NCI-H748 treated with DMSO at 0.1 percent for 48 hours (cell line): ENCODE data around the gene STRAP.

Experiments
- DNase-seq: peaks from one replicate; lab custom pipeline; 2025; lab: John Stamatoyannopoulos, UW

The STRAP gene, protein sequence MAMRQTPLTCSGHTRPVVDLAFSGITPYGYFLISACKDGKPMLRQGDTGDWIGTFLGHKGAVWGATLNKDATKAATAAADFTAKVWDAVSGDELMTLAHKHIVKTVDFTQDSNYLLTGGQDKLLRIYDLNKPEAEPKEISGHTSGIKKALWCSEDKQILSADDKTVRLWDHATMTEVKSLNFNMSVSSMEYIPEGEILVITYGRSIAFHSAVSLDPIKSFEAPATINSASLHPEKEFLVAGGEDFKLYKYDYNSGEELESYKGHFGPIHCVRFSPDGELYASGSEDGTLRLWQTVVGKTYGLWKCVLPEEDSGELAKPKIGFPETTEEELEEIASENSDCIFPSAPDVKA

GRCh38 chr12:15882118-15882971, at the start of gene STRAP:
STRAP (plus strand) TSS chr12:15882387; CDS start chr12:15882708, 321 bp downstream.
- peak; percentile 88 for DNase-seq

GRCh38 chr12:15834575-15834974, 47.6 kb upstream of the STRAP start:
- no peak for DNase-seq

DNA sequence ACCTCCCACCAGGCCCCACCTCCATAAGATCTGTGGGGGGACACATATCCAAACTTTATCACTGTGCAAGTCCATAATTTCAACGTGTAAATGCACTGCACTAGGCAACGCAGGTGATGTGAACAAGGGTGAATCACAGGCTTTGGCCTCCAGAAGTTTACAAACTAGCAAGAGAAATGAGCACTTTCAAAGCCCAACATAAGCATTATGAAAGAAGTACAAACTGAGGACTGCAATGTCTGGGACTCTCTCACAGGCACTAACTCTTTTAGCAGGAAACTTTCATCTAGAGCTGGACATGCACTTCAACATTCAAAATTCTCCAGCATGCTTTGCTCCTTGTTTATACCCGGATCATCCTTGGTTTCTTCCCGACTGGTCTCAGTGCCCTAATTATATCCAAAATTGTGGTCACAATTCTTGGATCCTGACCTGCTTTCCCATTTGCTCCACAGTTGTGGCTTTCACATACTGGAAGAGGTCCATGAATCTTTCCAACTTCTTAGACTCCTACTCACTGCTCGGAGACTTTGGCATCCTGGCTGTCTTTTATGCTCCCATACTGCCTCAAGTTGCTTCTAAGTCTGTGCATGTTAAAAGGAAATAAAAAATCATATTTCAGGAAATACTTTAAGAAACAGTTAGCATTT, 44.9 kb upstream of the STRAP start:
- no peak for DNase-seq

DNA sequence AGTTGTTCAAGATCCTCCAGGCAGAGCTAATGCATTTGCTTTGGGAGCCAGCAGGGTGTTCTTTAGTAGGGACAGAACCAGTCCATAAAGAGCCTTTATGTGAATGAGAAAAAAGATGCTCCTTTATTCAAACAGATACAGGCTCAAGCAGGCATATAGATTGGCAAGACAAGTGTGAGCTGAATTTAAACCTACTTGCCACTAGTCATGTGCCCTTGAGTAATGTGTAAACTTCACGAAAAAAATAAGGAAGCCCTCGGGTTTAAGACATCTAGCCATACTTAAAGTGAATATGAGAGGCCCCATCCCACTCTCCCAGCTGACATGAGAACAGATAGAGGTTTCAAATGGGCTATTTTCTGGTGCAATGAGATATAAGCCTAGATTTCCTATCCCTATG, 43.1 kb upstream of the STRAP start:
- DNase-seq = no peak

- no peak for DNase-seq
These were observed 42.5 kb upstream of the STRAP start for GRCh38 chr12:15839682-15840081.

GRCh38 chr12:15842108-15842507, 40.1 kb upstream of the STRAP start:
- no peak for DNase-seq

DNA sequence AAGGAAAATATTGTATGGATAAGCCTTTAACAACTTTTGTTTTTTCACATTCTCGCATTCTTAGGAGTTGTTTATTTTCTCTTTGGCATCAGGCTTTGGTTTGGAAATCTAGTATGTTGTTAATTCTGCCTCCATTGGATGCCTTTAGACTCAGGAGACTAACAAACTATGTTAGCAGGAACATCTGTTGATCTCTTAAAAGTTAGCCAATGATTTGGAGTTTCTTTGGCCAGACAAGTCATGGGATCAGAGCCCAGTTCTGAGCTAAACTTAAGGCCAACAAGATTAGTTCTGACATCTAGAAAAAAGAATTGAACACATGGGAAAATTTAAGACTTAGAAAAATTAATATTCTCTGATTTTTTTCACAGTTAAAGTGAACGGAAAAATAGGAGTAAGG, 35.3 kb upstream of the STRAP start:
- DNase-seq = no peak

DNA sequence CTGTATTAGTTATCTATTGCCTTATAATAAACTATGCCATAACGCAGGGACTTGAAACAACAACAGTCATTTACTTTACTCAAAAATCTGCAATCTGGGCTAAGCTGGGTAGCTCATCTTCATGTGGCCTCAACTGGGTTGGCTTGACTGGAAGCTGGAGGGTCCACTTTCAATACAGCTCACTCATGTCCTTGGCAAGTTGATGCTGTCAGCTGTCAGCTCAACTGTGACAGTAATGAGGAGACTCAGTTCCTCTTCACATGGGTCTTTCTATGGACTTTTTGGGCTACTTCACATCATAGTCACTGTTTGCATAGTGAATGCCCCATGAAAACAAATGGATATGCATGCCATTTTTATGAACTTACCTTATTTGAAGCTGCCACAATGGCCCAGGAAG, 33.6 kb upstream of the STRAP start:
- no peak for DNase-seq

DNA sequence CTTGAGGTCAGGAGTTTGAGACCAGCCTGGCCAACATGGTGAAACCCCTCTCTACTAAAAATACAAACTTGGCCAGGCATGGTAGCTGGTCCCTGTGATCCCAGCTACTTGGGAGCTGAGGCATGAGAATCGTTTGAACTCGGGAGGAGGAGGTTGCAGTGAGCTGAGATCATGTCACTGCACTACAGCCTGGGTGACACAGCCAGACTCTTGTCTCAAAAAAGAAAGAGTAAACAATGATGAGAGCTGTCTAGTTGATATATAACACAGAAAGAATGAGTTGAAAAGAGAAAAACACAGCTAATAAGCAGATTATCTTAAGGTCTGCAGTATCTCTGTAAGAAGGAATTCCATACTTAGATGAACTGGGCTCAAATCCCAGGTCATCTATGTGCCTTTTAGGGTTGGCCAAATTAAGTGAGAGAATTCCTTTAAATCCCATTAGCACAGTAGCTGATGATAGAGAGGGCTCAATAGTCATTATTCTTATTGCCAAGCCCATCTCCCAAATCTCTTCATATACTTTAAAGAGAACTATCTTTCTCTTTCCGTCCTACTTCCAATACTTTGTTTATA, 31.1 kb upstream of the STRAP start:
- no peak for DNase-seq

DNA sequence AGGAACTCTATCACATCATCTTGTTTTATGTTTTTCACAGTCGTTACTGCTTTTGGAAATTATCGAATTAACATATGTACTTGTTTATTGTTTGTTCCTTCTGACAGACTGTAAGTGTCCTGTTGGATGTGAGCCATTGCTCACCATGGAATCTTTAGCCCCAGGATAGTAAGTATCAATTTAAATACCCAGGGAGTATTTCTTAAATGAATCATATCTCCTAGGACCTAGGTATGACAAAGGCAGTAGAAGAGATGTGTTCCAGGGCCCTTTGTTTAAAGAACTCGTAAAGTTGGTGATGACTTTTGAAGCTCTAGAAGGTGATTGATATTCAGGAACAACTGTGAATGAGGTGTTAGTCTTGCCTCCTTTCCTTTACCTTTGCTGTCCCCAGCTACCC, 30.3 kb upstream of the STRAP start:
- no peak for DNase-seq

DNA sequence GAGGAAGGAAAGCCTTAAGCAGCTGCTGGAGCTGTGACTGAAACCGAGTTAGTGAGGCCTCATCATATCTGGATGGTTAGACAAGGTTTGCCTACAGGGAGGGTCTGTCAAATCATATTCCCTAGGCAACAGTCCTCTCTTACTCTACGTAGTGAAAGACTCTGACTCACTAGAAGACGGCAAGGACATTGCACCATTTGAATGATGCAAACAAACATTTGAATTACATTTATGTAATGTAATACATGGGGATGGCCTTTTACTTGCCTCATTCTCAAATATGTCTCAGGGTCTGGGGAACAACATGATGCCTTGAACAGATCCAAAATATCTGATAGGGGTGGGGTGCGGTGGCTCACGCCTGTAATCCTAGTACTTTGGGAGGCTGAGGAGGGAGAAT, 29.8 kb upstream of the STRAP start:
- no peak for DNase-seq

- no peak for DNase-seq
These were observed 28.3 kb upstream of the STRAP start for GRCh38 chr12:15853877-15854276.

GRCh38 chr12:15854916-15855315, 27.3 kb upstream of the STRAP start:
- DNase-seq = no peak

DNA sequence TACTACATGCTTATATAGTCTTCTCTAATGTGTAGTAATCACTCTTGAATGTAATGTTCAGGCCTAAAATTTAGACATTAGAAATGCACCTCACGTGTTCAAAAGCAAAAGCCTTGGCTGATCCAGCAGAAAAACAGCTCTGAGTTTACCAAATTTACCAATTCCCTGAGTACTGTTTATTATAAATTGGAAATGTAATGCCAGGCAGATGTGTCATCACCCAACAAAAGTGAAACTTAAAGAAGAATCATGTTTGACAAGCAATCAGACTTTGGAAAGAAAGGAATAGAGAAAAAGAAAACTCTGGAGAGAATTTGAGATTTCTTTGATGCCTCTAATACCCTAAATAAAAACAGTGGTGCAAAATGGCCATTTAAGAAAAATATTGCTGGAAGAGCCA, 26.5 kb upstream of the STRAP start:
- DNase-seq = no peak

- DNase-seq = peak; percentile 22
These were observed 25.8 kb upstream of the STRAP start for GRCh38 chr12:15856097-15856982.

DNA sequence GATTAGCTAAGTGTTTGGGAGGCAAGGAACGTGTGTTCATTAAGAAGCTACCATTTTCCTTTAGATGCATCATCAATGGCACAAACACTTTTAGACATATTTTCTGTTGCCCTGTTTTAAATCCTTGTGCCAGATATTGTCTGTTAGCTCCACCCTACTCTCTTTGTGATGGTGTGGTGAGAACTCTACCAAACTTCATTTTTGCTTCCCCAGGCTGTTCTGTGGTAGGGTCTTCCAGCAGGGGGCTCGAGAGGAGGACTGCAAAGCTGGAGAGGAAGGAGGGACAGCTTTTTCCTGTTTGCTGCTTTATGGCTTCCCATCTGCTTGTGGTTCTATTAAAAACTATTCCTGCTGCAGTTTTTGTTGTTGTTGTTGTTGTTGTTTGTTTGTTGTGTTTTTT, 23.8 kb upstream of the STRAP start:
- no peak for DNase-seq

DNA sequence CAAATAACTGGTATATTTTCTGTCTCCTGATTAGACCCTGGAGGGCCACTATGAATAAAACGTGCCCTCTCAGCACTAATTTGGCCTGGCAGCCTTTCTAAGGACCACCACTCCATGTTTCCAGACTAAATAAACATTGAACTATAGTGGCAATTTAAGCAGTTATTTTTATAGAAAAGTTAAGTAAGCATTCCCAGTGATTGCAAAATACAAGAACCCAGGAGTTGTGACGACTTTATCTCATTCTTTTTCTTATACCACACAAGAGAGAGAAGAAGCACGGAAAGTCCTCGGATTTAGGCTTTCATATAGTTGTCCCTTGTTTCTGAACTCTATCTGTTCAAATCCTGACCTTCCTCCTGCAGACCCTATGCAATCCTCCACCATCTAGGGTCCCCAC, 23.1 kb upstream of the STRAP start:
- DNase-seq = no peak

- DNase-seq = no peak
These were observed 20.8 kb upstream of the STRAP start for GRCh38 chr12:15861404-15861803.

DNA sequence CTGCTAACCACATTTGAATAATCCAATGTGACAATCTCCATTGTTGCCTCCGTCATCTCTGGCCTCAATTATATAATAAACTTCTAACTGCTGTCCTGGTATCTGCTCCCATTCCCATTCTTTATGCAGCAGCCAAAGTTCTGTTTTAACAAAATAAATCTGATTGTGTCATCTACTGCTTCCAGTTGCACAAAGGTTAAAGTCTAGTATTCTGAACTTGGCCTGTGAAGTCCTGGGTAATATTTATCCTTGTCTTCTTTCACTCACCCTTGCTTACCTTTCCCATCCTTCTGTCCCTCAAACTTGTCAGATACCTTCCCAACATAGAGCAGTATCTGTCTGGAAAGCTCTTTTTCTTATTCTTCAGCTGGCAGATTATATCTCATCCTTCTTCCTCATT, 19.3 kb upstream of the STRAP start:
- DNase-seq = no peak

DNA sequence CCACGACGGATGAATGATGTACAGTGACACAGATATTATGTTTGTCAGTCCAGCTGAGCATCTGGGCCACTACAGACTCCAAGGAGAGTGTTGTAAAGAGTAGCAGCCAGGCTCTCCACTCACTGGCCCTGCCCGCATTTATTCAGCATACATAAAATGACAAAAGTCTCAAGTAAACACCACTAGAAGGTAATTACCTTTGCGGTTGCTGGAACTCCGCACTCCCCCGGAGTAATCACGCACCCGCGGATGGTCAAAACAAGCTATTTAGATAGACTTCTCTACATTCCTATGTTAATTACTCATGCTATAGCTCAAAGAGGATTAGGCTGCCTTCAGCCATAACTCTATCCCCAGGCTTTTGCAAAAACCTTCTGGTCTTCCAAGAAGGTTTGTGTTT, 18.8 kb upstream of the STRAP start:
- DNase-seq = no peak

DNA sequence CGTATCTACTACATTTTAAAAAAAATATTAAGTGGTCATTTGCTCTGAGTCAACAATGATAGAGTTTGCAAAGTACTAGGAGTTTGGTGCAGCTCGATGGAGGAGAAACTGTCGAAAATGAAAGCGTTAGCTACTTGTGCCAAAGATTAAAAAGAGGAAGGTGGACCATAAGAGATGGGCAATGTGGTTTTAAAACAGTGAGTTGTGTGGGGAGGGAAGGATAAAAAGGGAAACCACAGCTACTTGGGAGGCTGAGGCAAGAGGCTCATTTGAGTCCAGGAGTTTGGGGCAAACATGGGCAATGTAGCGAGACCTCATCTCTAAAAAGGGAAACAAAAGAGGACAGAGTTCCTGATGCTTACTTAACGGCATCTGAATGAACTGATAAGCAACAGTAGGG, 18.2 kb upstream of the STRAP start:
- no peak for DNase-seq

DNA sequence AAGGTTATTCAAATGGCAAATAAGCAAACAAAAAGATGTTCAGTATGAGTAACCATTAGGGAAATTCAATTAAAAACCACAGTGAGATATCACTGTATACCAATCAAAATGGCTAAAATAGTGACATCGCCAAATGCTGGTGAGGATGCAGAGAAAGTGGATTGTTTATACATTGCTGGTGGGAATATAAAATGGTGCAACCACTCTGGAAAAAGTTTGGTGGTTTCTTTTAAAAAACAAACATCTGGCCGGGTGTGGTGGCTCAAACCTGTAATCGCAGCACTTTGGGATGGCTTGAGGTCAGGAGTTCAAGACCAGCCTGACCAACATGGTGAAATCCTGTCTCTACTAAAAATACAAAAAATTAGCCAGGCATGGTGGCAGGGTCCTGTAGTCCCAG, 14.0 kb upstream of the STRAP start:
- DNase-seq = no peak
